HL-60 (cell line): ENCODE data around the gene MTREX.

Experiments used
- DNase-seq, 2 experiments: peaks; one replicate each; pipeline ENCODE4 v3.0.0-alpha.2; 2010 to 2020; ENCODE audit warnings: low read depth in 1 of 2, low spot score in 1 of 2
- H3K27ac ChIP-seq: fragments of 250-450 bp; sonication (Bioruptor Pico); replicated peaks from 2 replicates; pipeline ENCODE4 v1.5.1; 2020; ENCODE audit warnings: mild to moderate bottlenecking, moderate library complexity
- H3K27me3 ChIP-seq: fragments of 250-450 bp; sonication (Bioruptor Pico); 2 replicates; pipeline ENCODE4 v1.5.1; 2021; ENCODE audit warnings: mild to moderate bottlenecking, moderate library complexity; ENCODE audit not compliant: insufficient read depth, poor library complexity, severe bottlenecking
- H3K4me3 ChIP-seq: replicated peaks from 2 replicates; pipeline ENCODE4 v1.5.1; 2011; ENCODE audit warnings: mild to moderate bottlenecking, control low read depth, low read length; ENCODE audit not compliant: insufficient read depth
- GABPA ChIP-seq: IDR thresholded peaks from 2 replicates; pipeline ENCODE4 v1.6.1; 2012; ENCODE audit warnings: low read depth
- POLR2AphosphoS5 ChIP-seq: IDR thresholded peaks from 2 replicates; pipeline ENCODE4 v1.6.1; 2012; ENCODE audit warnings: low read depth
- SPI1 ChIP-seq: IDR thresholded peaks from 2 replicates; pipeline ENCODE4 v1.6.1; 2012; ENCODE audit warnings: low read depth, mild to moderate bottlenecking, borderline replicate concordance
- TF ChIP-seq, protein P1 (sequence below): IDR thresholded peaks from one replicate; pipeline ENCODE4 v1.5.1; 2011; ENCODE audit warnings: low read length, control low read depth, inconsistent platforms; ENCODE audit not compliant: insufficient read depth
- TF ChIP-seq, protein P2 (sequence below): IDR thresholded peaks from 2 replicates; pipeline ENCODE4 v1.6.1; 2012; ENCODE audit warnings: low read depth; ENCODE audit not compliant: insufficient replicate concordance

The MTREX gene

DNA sequence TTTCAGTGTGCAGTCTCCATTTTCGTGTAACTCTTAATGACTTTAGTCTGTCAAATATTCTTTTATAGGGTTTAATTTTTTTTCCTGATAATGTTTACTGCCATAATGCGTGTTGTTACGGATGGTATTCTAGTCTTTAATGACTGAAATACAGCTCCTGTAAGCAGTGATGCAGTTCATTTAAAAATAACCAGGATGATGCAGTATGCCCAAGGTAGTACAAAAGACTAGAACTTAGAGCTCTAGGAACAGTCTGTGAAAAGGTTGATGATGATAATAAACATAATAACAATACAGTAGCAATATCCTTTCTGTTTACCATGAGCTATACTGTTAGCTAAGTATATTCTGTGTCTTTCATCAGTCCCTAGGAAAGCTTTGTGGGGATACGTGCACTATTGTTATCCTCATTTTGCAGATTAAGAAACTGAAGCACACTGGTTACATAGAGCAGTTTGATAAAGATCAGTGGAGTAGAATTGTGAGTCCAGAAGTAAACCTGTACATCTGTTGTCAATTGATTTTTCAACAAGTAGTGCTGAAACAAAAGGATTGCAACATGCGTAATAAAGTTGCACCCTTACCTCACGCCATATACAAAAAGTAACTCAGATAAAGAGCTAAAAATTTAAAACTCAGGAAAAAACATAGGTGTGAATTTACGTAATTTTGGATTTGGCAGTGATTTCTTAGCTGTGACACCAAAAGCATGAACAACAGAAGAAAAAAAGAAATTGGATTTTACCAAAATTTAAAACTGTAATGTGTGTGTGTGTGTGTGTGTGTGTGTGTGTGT lies 64.5 kb downstream of the MTREX start:
- no peaks in the 10 kb centered on the region for H3K27me3 ChIP-seq
- no peak for DNase-seq
- TF ChIP-seq, protein P1, sequence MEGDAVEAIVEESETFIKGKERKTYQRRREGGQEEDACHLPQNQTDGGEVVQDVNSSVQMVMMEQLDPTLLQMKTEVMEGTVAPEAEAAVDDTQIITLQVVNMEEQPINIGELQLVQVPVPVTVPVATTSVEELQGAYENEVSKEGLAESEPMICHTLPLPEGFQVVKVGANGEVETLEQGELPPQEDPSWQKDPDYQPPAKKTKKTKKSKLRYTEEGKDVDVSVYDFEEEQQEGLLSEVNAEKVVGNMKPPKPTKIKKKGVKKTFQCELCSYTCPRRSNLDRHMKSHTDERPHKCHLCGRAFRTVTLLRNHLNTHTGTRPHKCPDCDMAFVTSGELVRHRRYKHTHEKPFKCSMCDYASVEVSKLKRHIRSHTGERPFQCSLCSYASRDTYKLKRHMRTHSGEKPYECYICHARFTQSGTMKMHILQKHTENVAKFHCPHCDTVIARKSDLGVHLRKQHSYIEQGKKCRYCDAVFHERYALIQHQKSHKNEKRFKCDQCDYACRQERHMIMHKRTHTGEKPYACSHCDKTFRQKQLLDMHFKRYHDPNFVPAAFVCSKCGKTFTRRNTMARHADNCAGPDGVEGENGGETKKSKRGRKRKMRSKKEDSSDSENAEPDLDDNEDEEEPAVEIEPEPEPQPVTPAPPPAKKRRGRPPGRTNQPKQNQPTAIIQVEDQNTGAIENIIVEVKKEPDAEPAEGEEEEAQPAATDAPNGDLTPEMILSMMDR, result no peak
- TF ChIP-seq, protein P2, sequence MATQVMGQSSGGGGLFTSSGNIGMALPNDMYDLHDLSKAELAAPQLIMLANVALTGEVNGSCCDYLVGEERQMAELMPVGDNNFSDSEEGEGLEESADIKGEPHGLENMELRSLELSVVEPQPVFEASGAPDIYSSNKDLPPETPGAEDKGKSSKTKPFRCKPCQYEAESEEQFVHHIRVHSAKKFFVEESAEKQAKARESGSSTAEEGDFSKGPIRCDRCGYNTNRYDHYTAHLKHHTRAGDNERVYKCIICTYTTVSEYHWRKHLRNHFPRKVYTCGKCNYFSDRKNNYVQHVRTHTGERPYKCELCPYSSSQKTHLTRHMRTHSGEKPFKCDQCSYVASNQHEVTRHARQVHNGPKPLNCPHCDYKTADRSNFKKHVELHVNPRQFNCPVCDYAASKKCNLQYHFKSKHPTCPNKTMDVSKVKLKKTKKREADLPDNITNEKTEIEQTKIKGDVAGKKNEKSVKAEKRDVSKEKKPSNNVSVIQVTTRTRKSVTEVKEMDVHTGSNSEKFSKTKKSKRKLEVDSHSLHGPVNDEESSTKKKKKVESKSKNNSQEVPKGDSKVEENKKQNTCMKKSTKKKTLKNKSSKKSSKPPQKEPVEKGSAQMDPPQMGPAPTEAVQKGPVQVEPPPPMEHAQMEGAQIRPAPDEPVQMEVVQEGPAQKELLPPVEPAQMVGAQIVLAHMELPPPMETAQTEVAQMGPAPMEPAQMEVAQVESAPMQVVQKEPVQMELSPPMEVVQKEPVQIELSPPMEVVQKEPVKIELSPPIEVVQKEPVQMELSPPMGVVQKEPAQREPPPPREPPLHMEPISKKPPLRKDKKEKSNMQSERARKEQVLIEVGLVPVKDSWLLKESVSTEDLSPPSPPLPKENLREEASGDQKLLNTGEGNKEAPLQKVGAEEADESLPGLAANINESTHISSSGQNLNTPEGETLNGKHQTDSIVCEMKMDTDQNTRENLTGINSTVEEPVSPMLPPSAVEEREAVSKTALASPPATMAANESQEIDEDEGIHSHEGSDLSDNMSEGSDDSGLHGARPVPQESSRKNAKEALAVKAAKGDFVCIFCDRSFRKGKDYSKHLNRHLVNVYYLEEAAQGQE, result no peak
- TF ChIP-seq GABPA, result no peak
- no peak for TF ChIP-seq POLR2AphosphoS5
- TF ChIP-seq SPI1, result no peak
- no peak overlapping the region for H3K27ac ChIP-seq
- H3K4me3 ChIP-seq, result no peak overlapping the region

DNA sequence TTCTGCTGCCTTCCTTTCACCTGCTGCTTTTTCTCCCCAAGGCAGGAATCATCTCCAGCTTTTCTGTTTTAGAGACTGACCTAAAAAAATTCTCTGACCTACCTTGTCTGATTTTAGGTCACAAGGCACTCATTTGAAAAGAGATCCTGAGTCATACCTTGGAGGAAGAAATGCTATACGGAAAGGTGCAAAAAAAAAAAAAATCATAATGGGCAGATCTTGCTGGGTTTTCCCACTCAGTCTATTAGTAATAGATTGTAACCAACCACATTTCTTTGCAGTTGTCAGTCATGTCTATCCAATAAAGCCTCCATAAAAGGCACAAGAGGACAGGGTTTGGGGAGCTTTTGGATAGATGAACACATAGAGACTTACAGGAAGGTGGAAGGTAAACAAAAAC lies 70.0 kb downstream of the MTREX start:
- Histone ChIP-seq H3K27ac (no peak overlapping the region), H3K27me3 (no peaks in the 10 kb centered on the region), H3K4me3 (no peak overlapping the region)
- TF ChIP-seq, protein P2, result no peak
- TF ChIP-seq POLR2AphosphoS5 (no peak), GABPA (no peak), SPI1 (no peak)
- TF ChIP-seq, protein P1, result no peak
- no peak for DNase-seq

DNA sequence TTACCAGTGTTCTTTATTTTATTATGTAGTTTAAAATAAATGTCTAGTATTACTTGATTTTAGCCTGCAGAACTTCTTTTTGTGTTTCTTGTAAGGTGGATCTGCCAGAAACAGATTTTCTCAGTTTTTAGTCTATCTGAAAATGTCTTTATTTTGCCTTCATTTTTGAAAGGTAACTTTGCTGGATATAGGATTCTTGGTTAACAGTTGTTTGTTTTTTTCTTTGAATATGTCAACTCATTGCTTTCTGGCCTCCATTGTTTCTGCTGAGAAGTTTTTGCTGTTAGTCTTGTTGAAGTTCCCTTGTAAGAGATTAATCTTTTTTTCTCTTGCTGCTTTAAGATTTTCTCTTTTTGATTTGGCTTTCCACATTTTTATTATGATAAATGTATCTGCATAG lies 75.5 kb downstream of the MTREX start:
- DNase-seq, result no peak
- TF ChIP-seq POLR2AphosphoS5, result no peak
- Histone ChIP-seq H3K27ac (no peak overlapping the region), H3K27me3 (no peaks in the 10 kb centered on the region), H3K4me3 (no peak overlapping the region)

DNA sequence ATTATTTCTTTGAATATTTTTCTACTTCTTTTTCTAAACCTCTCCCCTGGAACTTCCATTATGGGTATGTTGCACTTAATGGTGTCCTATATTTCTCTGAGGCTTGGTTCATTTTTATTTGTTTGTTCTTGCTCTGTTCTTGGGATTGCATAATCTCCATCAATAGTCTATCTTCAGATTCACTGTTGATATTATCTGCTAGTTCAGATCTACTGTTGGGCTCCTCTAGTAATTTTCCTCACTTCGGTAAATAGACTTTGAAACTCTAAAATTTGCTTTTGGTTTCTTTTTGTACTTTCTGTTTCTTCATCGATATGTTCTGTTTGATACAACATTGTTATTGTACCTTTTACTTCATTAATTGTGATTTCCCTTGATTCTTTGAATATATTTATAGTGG lies 76.3 kb downstream of the MTREX start:
- TF ChIP-seq POLR2AphosphoS5, result no peak
- no peak for TF ChIP-seq GABPA
- TF ChIP-seq SPI1, result no peak
- TF ChIP-seq, protein P1, result no peak
- no peak for DNase-seq
- Histone ChIP-seq H3K27ac (no peak overlapping the region), H3K27me3 (no peaks in the 10 kb centered on the region), H3K4me3 (no peak overlapping the region)
